ENCODE measurements around the gene CXCL3. TPM values are rescaled to one million over a fixed set of nuclear protein-coding genes. Genes with fewer than 3 reads are reported as not detected.

CXCL3 gene
- total and polyA plus RNA-seq, 9 of the 15 experiments (the other 6 are each of a cell fraction or from before 2014, with no cell fraction given), result 2.3 to 8.9 (median 6.1) TPM

DNA sequence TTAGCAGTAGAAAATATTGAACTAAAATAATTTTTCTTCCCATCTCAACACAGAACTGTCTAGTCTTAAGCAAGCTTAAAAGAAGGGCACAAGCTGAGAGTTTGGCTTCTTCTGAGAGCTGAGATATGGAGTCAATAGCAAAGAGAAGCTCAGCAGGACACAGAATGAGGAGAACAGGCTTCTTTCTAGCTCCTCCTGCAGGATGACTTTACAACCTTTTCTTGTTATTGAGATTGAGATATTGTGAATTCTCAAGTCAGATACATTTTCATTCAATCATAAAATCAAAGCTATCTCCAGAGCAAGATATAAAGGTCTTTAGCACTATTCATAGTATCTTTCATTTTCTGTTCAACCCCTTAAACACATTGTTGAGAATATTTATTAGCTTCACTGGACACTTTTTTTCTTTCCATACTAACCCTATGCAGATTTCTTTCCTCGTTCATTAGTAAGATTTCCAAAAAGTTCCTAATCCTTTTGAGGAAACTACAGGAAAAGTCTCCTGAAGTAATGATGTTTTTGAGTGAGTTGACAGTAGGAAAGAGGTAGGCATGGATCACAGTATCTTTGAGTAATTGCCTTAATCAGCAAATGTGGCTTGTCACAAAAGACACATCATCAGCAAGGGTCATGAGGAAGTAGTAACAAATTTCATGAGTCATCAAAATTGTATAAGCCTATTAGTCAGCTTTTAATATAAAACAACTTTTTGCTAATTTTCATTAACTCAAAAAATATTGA is 17.8 kb upstream of the CXCL3 start (continued):
- TF ChIP-seq, protein P1, sequence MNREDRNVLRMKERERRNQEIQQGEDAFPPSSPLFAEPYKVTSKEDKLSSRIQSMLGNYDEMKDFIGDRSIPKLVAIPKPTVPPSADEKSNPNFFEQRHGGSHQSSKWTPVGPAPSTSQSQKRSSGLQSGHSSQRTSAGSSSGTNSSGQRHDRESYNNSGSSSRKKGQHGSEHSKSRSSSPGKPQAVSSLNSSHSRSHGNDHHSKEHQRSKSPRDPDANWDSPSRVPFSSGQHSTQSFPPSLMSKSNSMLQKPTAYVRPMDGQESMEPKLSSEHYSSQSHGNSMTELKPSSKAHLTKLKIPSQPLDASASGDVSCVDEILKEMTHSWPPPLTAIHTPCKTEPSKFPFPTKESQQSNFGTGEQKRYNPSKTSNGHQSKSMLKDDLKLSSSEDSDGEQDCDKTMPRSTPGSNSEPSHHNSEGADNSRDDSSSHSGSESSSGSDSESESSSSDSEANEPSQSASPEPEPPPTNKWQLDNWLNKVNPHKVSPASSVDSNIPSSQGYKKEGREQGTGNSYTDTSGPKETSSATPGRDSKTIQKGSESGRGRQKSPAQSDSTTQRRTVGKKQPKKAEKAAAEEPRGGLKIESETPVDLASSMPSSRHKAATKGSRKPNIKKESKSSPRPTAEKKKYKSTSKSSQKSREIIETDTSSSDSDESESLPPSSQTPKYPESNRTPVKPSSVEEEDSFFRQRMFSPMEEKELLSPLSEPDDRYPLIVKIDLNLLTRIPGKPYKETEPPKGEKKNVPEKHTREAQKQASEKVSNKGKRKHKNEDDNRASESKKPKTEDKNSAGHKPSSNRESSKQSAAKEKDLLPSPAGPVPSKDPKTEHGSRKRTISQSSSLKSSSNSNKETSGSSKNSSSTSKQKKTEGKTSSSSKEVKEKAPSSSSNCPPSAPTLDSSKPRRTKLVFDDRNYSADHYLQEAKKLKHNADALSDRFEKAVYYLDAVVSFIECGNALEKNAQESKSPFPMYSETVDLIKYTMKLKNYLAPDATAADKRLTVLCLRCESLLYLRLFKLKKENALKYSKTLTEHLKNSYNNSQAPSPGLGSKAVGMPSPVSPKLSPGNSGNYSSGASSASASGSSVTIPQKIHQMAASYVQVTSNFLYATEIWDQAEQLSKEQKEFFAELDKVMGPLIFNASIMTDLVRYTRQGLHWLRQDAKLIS (CRISPR knock-in tag; IDR thresholded peaks at IDR 0.05), result no peak
- TF ChIP-seq DPF2 (IDR thresholded peaks at IDR 0.05), result no peak
- TF ChIP-seq KDM2B (CRISPR knock-in tag; IDR thresholded peaks at IDR 0.05), result no peak
- TF ChIP-seq ZNF668 (CRISPR knock-in tag; IDR thresholded peaks at IDR 0.05), result peak; percentile 45; the same call in 1 of the 2 replicates
- TF ChIP-seq, protein P2, sequence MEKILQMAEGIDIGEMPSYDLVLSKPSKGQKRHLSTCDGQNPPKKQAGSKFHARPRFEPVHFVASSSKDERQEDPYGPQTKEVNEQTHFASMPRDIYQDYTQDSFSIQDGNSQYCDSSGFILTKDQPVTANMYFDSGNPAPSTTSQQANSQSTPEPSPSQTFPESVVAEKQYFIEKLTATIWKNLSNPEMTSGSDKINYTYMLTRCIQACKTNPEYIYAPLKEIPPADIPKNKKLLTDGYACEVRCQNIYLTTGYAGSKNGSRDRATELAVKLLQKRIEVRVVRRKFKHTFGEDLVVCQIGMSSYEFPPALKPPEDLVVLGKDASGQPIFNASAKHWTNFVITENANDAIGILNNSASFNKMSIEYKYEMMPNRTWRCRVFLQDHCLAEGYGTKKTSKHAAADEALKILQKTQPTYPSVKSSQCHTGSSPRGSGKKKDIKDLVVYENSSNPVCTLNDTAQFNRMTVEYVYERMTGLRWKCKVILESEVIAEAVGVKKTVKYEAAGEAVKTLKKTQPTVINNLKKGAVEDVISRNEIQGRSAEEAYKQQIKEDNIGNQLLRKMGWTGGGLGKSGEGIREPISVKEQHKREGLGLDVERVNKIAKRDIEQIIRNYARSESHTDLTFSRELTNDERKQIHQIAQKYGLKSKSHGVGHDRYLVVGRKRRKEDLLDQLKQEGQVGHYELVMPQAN (IDR thresholded peaks at IDR 0.05; ENCODE audit: borderline replicate concordance), result no peak
- TF ChIP-seq, protein P3, sequence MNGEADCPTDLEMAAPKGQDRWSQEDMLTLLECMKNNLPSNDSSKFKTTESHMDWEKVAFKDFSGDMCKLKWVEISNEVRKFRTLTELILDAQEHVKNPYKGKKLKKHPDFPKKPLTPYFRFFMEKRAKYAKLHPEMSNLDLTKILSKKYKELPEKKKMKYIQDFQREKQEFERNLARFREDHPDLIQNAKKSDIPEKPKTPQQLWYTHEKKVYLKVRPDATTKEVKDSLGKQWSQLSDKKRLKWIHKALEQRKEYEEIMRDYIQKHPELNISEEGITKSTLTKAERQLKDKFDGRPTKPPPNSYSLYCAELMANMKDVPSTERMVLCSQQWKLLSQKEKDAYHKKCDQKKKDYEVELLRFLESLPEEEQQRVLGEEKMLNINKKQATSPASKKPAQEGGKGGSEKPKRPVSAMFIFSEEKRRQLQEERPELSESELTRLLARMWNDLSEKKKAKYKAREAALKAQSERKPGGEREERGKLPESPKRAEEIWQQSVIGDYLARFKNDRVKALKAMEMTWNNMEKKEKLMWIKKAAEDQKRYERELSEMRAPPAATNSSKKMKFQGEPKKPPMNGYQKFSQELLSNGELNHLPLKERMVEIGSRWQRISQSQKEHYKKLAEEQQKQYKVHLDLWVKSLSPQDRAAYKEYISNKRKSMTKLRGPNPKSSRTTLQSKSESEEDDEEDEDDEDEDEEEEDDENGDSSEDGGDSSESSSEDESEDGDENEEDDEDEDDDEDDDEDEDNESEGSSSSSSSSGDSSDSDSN (IDR thresholded peaks at IDR 0.05; ENCODE audit: borderline replicate concordance in 1 of 2, low read depth in 2 of 2, low read length in 2 of 2), result 0 out of 4 replicates have a peak, but pooled peaks of 1 of the 2 experiments have one; percentile 30
- peak; percentile 100 for TF ChIP-seq BACH1 (tag; IDR thresholded peaks at IDR 0.05)
- no peak for TF ChIP-seq NFATC3 (IDR thresholded peaks at IDR 0.05)
- TF ChIP-seq, protein P4, sequence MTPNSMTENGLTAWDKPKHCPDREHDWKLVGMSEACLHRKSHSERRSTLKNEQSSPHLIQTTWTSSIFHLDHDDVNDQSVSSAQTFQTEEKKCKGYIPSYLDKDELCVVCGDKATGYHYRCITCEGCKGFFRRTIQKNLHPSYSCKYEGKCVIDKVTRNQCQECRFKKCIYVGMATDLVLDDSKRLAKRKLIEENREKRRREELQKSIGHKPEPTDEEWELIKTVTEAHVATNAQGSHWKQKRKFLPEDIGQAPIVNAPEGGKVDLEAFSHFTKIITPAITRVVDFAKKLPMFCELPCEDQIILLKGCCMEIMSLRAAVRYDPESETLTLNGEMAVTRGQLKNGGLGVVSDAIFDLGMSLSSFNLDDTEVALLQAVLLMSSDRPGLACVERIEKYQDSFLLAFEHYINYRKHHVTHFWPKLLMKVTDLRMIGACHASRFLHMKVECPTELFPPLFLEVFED (CRISPR knock-in tag; conservative IDR thresholded peaks at IDR 0.05), result peak; percentile 72; the same call in 1 of the 2 replicates
- peak; percentile 8; the same call in 1 of the 2 replicates for TF ChIP-seq HES1 (IDR thresholded peaks at IDR 0.05; ENCODE audit: low read depth)
- TF ChIP-seq MEIS2 (IDR thresholded peaks at IDR 0.05; ENCODE audit: partially characterized antibody), result peak; percentile 96
- TF ChIP-seq PPARD (CRISPR knock-in tag; IDR thresholded peaks at IDR 0.05), result no peak
- peak in 1 of 2 experiments; percentile 50; a peak in 2 of 4 replicates for TF ChIP-seq MNT (conservative IDR thresholded peaks at IDR 0.05)

Data from K562 (cell line).